ENCODE data around the gene HMCN2. TPM values are rescaled to one million over a fixed set of nuclear protein-coding genes. Genes with fewer than 3 reads are reported as not detected.
A peak's percentile ranks its signal among the peaks of the same experiment; 100 is the strongest.

HMCN2 gene
- total RNA-seq, 1 experiment from 2014 or later: not detected

- DNase-seq (ENCODE audit: low read depth, low spot score): peak; percentile 61
- in situ Hi-C loops (cut with HindIII; ENCODE audit: low pct_unique_long_range_greater_than_20kb, low sequenced_read_pairs): no loop called here
These were observed 215.1 kb downstream of the HMCN2 start for GRCh38 chr9:130480673-130481072.

GRCh38 chr9:130482463-130482862 lies 216.9 kb downstream of the HMCN2 start:
- DNase-seq (ENCODE audit: low read depth, low spot score): no peak
- in situ Hi-C loops (cut with HindIII; ENCODE audit: low pct_unique_long_range_greater_than_20kb, low sequenced_read_pairs): no loop called here

- DNase-seq (ENCODE audit: low read depth, low spot score): no peak
- in situ Hi-C loops (cut with HindIII; ENCODE audit: low pct_unique_long_range_greater_than_20kb, low sequenced_read_pairs): no loop called here
These were observed 217.9 kb downstream of the HMCN2 start for GRCh38 chr9:130483371-130483971.

Small RNA genes lying within 50 kb of the gene (small RNA-seq; reads per million reads assigned to genes)
- gene RN7SL665P: 0 to 0.14 reads per million in 2 experiments

Other genes with a start within 250 kb of the HMCN2 start
- 18.6 and 23.4 TPM in 2 replicates for gene FNBP1, start 222.6 kb upstream of the HMCN2 start, total RNA-seq (2014; rRNA removed; shearing (Covaris generic))
- 26.1 and 31.3 TPM in 2 replicates for gene GPR107, start 211.9 kb upstream of the HMCN2 start, total RNA-seq (2014; rRNA removed; shearing (Covaris generic))
- gene NCS1, start 93.4 kb upstream of the HMCN2 start, total RNA-seq (2014; rRNA removed; shearing (Covaris generic)): 90.7 and 92.8 TPM in 2 replicates
- gene ASS1, start 179.2 kb downstream of the HMCN2 start, total RNA-seq (2014; rRNA removed; shearing (Covaris generic)): 2.5 and 3.7 TPM in 2 replicates